Activated CD4-positive, alpha-beta T cell treated with anti-CD3 and anti-CD28 coated beads, Interleukin-2, Interleukin-6, amounts not matched to agents 100 ng/mL and 50 ng/mL, durations not matched to agents 16 hours and 8 hours (primary cell): ENCODE results near the gene P2RX3.
"Not testable (repeated sequence)": the region's sequence is repeated elsewhere in the genome, so short reads cannot be mapped to it uniquely, and the experiment has no call there.

Source experiments
- DNase-seq: peaks from one replicate; pipeline ENCODE4 v3.0.0-alpha.2; 2020

P2RX3 gene

GRCh38 chr11:57338142-57338541 is at the start of gene P2RX3:
TSS of gene P2RX3 (plus strand) at chr11:57338352. CDS start at chr11:57338551, 199 bp downstream.
- DNase-seq, result no peak

GRCh38 chr11:57288771-57289579 is 49.2 kb upstream of the P2RX3 start:
- no peak for DNase-seq

- DNase-seq, result no peak
Measured at GRCh38 chr11:57290288-57290687, 47.9 kb upstream of the P2RX3 start.

- no peak for DNase-seq
Measured at GRCh38 chr11:57294225-57295131, 43.7 kb upstream of the P2RX3 start.

- not testable (repeated sequence) for DNase-seq
Measured at GRCh38 chr11:57296205-57296604, 41.9 kb upstream of the P2RX3 start.

GRCh38 chr11:57297221-57297620 is 40.9 kb upstream of the P2RX3 start:
- no peak for DNase-seq

GRCh38 chr11:57299150-57299737 is 38.9 kb upstream of the P2RX3 start:
- DNase-seq, result no peak

GRCh38 chr11:57300785-57301184 is 37.4 kb upstream of the P2RX3 start:
- no peak for DNase-seq

GRCh38 chr11:57301711-57302423 is 36.3 kb upstream of the P2RX3 start:
- no peak for DNase-seq

- DNase-seq, result no peak
Measured at GRCh38 chr11:57302489-57302888, 35.7 kb upstream of the P2RX3 start.

GRCh38 chr11:57303280-57303989 is 34.7 kb upstream of the P2RX3 start:
- no peak for DNase-seq

GRCh38 chr11:57303990-57304579 is 34.1 kb upstream of the P2RX3 start:
- DNase-seq, result no peak

GRCh38 chr11:57305523-57305922 is 32.6 kb upstream of the P2RX3 start:
- DNase-seq, result no peak

- DNase-seq, result no peak
Measured at GRCh38 chr11:57306161-57306876, 31.8 kb upstream of the P2RX3 start.

GRCh38 chr11:57306940-57307565 is 31.1 kb upstream of the P2RX3 start:
- DNase-seq, result no peak

GRCh38 chr11:57307666-57308270 is 30.4 kb upstream of the P2RX3 start:
- DNase-seq, result no peak

- no peak for DNase-seq
Measured at GRCh38 chr11:57308426-57309060, 29.6 kb upstream of the P2RX3 start.

- DNase-seq, result no peak
Measured at GRCh38 chr11:57309106-57310059, 28.8 kb upstream of the P2RX3 start.
